Measurements from ENCODE around the gene BCL7B. TPM values are rescaled to one million over a fixed set of nuclear protein-coding genes. Genes with fewer than 3 reads are reported as not detected.

Gene BCL7B
- total RNA-seq, 2 experiments from 2014 or later = 42.9 to 50.6 TPM

DNA sequence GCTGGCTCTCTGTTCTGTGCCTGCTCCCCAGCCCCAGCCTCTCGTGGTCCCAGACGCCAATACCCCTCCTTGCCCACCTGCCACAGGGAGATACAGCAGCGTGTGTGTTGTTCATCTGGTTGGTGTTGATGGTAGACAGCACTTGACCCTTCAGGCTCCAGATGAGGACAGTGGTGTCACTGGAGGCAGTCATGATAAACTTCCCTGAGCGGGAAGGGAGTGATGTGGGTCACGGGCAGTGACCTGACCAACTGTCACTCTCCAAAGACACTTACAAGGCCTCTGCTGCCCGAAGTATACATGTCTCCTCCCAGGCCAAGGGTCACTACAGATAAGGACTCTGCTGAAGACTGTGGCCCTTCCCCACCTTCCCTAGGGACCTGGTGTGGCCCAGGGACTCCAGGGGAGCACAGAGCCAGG, 15.3 kb upstream of the BCL7B start:
- Mint-ChIP-seq H3K27ac (no peak overlapping the region), H3K36me3 (ENCODE audit: low read depth) (peaks cover 37% of the 10 kb centered on the region), H3K9me3 (no peaks in the 10 kb centered on the region), H3K27me3 (no peaks in the 10 kb centered on the region), H3K4me1 (ENCODE audit: low read depth) (peaks cover 16% of the 10 kb centered on the region), H3K4me3 (no peak overlapping the region)
- ATAC-seq = no peak
- ChIA-PET CTCF (no interaction called here), POLR2A (interaction anchor here (1.7 kb wide), 1 partner anchor 51 kb away, joined by 3 read pairs; the partner anchor contains the start of gene BAZ1B)
- intact Hi-C loops (cut with micrococcal nuclease) = no loop called here
- DNase-seq = no peak
- no peak for TF ChIP-seq CTCF (IDR thresholded peaks at IDR 0.05)

DNA sequence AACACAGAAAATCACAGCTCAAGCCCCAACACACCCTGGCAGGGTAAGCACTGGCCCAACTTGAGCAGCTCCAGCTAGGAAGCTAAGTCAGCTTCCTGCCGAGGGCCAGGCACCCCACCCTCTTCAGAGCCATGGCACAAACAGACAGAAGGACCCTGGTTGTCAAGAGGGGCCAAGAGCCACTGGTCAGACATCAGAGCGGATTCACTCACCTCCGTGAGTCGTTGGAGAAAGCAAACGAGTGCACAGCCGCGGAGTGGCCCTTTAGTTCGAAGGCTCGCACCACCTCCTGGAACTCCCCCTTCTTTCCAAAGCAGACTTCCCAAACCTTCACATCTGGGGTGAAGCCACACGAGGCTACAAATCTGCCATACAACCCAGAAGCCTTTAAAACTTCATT, 13.5 kb upstream of the BCL7B start:
- ChIA-PET POLR2A (no interaction called here), CTCF (no interaction called here)
- no peak overlapping the region for H3K4me3 Mint-ChIP-seq
- no peaks in the 10 kb centered on the region for H3K27me3 Mint-ChIP-seq
- no peak for TF ChIP-seq CTCF (IDR thresholded peaks at IDR 0.05)
- H3K9me3 Mint-ChIP-seq = no peaks in the 10 kb centered on the region
- H3K4me1 Mint-ChIP-seq (ENCODE audit: low read depth) = peaks cover 19% of the 10 kb centered on the region
- intact Hi-C loops (cut with micrococcal nuclease) = no loop called here
- H3K36me3 Mint-ChIP-seq (ENCODE audit: low read depth) = peaks cover 31% of the 10 kb centered on the region
- DNase-seq (no peak), ATAC-seq (no peak)
- H3K27ac Mint-ChIP-seq = no peak overlapping the region

GRCh38 chr7:73570521-73570920, 13.0 kb upstream of the BCL7B start:
- DNase-seq (no peak), ATAC-seq (no peak)
- peaks cover 31% of the 10 kb centered on the region for H3K36me3 Mint-ChIP-seq (ENCODE audit: low read depth)
- no peaks in the 10 kb centered on the region for H3K9me3 Mint-ChIP-seq
- peaks cover 24% of the 10 kb centered on the region for H3K4me1 Mint-ChIP-seq (ENCODE audit: low read depth)
- POLR2A ChIA-PET = no interaction called here
- H3K4me3 Mint-ChIP-seq = no peak overlapping the region
- H3K27ac Mint-ChIP-seq = no peak overlapping the region
- CTCF ChIA-PET = interaction anchor here (1.2 kb wide), 1 partner anchor 11 kb away, joined by 3 read pairs; no protein-coding TSS in a partner anchor
- TF ChIP-seq CTCF (IDR thresholded peaks at IDR 0.05) = no peak
- intact Hi-C loops (cut with micrococcal nuclease) = no loop called here
- H3K27me3 Mint-ChIP-seq = no peaks in the 10 kb centered on the region

GRCh38 chr7:73569042-73569608, 11.6 kb upstream of the BCL7B start:
- H3K4me3 Mint-ChIP-seq = no peak overlapping the region
- CTCF ChIA-PET = interaction anchor here (1.2 kb wide), 1 partner anchor 9 kb away, joined by 3 read pairs; no protein-coding TSS in a partner anchor

More at GRCh38 chr7:73569042-73569608, 11.6 kb upstream of the BCL7B start:
- H3K27ac Mint-ChIP-seq = peak overlapping the region; percentile 23
- no peaks in the 10 kb centered on the region for H3K9me3 Mint-ChIP-seq
- peaks cover 26% of the 10 kb centered on the region for H3K36me3 Mint-ChIP-seq (ENCODE audit: low read depth)
- POLR2A ChIA-PET = interaction anchor here (0.9 to 2.9 kb wide), 3 partner anchors 8 to 12 kb away, joined by 3 to 14 read pairs (median 8); partner anchors contain the start of genes BCL7B and TBL2
- no peak for TF ChIP-seq CTCF (IDR thresholded peaks at IDR 0.05)
- intact Hi-C loops (cut with micrococcal nuclease) = no loop called here
- no peak for DNase-seq
- H3K4me1 Mint-ChIP-seq (ENCODE audit: low read depth) = peaks cover 31% of the 10 kb centered on the region
- ATAC-seq = no peak
- no peaks in the 10 kb centered on the region for H3K27me3 Mint-ChIP-seq

All from activated CD8-positive, alpha-beta T cell treated with anti-CD3 and anti-CD28 coated beads for 36 hours (primary cell).